ENCODE results near the gene PTK6.
"Not testable (repeated sequence)": the region's sequence is repeated elsewhere in the genome, so short reads cannot be mapped to it uniquely, and the experiment has no call there.

The PTK6 gene

GRCh38 chr20:63491635-63492230 lies 45.4 kb downstream of the PTK6 start:
- DNase-seq = no peak

GRCh38 chr20:63491078-63491477 lies 46.1 kb downstream of the PTK6 start:
- DNase-seq = no peak

GRCh38 chr20:63490416-63490815 lies 46.8 kb downstream of the PTK6 start:
- no peak for DNase-seq

GRCh38 chr20:63488315-63489251 lies 48.6 kb downstream of the PTK6 start:
- no peak for DNase-seq

- no peak for DNase-seq
Observed at GRCh38 chr20:63487781-63488241, 49.4 kb downstream of the PTK6 start.

GRCh38 chr20:63487116-63487764 lies 49.9 kb downstream of the PTK6 start:
- DNase-seq = no peak

- no peak for DNase-seq
Observed at GRCh38 chr20:63486300-63486855, 50.8 kb downstream of the PTK6 start.

GRCh38 chr20:63484651-63485403 lies 52.3 kb downstream of the PTK6 start:
- DNase-seq = no peak

GRCh38 chr20:63484236-63484635 lies 52.9 kb downstream of the PTK6 start:
- no peak for DNase-seq

GRCh38 chr20:63483834-63484233 lies 53.3 kb downstream of the PTK6 start:
- DNase-seq = no peak

GRCh38 chr20:63482021-63482587 lies 55.1 kb downstream of the PTK6 start:
- no peak for DNase-seq

- DNase-seq = no peak
Observed at GRCh38 chr20:63481503-63481902, 55.7 kb downstream of the PTK6 start.

GRCh38 chr20:63479695-63480419 lies 57.3 kb downstream of the PTK6 start:
- DNase-seq = not testable (repeated sequence)

- no peak for DNase-seq
Observed at GRCh38 chr20:63478346-63479302, 58.6 kb downstream of the PTK6 start.

Measured in DMS53 (cell line).